Urinary bladder (tissue), 4 donors: Measurements from ENCODE around the gene PDE4D. TPM values are rescaled to one million over a fixed set of nuclear protein-coding genes. Genes with fewer than 3 reads are reported as not detected.
A peak's percentile ranks its signal among the peaks of the same experiment; 100 is the strongest.

Experiments used
- DNase-seq: peaks from one replicate; pipeline ENCODE4 v3.0.0-alpha.2; 2015; ENCODE audit errors: extremely low spot score
- H3K27ac ChIP-seq: one replicate; pipeline ENCODE4 v1.5.1; 2013; ENCODE audit warnings: low read depth, mild to moderate bottlenecking, moderate library complexity
- H3K36me3 ChIP-seq: one replicate; pipeline ENCODE4 v1.6.1; 2013; ENCODE audit warnings: mild to moderate bottlenecking, moderate library complexity; ENCODE audit not compliant: insufficient read depth
- H3K4me1 ChIP-seq: one replicate; pipeline ENCODE4 v1.6.1; 2013; ENCODE audit warnings: mild to moderate bottlenecking, moderate library complexity; ENCODE audit not compliant: insufficient read depth
- H3K4me3 ChIP-seq: one replicate; pipeline ENCODE4 v1.5.1; 2013; ENCODE audit warnings: low read depth, low read length
- WGBS: extraction: QIAGEN DNeasy Blood & Tissue Kit; methylation state at CpG from one replicate; pipeline ENCODE4 v1.1.7; 2013; 5-methylcytosine and 5-hydroxymethylcytosine counted together
- polyA plus RNA-seq: library from polyadenylated mRNA; stranded (reverse); fragments of 200-250 nt; gene quantifications from one replicate; pipeline ENCODE4 v1.2.3, GENCODE V29; 2013
- small RNA-seq: library from RNA; depleted of rRNA; stranded (forward); fragments of <200 nt; gene quantifications from one replicate; pipeline ENCODE3, GENCODE V24; 2014
- total RNA-seq: library from RNA; depleted of rRNA; stranded (reverse); fragments of >200 nt; gene quantifications from one replicate; pipeline ENCODE4 v1.2.3, GENCODE V29; 2014
- donor health status: healthy with polysubstance abuse.
- donor health status: healthy.

PDE4D gene
- total and polyA plus RNA-seq, 2 donors, result 27.3 to 253 TPM

GRCh38 chr5:58919833-58920232, 973.7 kb downstream of the PDE4D start:
- no peaks in the 10 kb centered on the region for H3K36me3 ChIP-seq
- H3K4me1 ChIP-seq, result no peaks in the 10 kb centered on the region
- H3K27ac ChIP-seq, result no peak overlapping the region
- 76% methylated on average over 5 of the region's 5 CpGs for WGBS
- no peak overlapping the region for H3K4me3 ChIP-seq
- DNase-seq, result no peak

Small RNA genes lying within 50 kb of the gene (small RNA-seq; reads per million reads assigned to genes)
- gene MIR582, result 51.6 reads per million, percentile 96 among the genes with 10 or more reads in this experiment
